WTC11 (cell line): Measurements from ENCODE around the gene P2RY12. TPM values are rescaled to one million over a fixed set of nuclear protein-coding genes. Genes with fewer than 3 reads are reported as not detected.

Experiments
- ATAC-seq: fragments of 200-7000 bp; cut with Tn5 transposase; 2 replicates; pipeline ENCODE4 v1.10.0; 2021; ENCODE audit warnings: mild to moderate bottlenecking, moderate library complexity
- CTCF ChIA-PET: fragments of 300-600 bp; sonication (Branson Sonifier 250); formaldehyde crosslinking; loops from one replicate; lab custom pipeline; 2021; ENCODE audit warnings: antibody characterized with exemption; lab: Charles Lee
- POLR2A ChIA-PET: fragments of 350-600 bp; sonication (Branson Sonifier 250); formaldehyde crosslinking; loops from one replicate; lab custom pipeline; 2021; ENCODE audit warnings: antibody characterized with exemption; lab: Charles Lee
- DNase-seq: peaks from one replicate; pipeline ENCODE4 v3.0.0; 2021; ENCODE audit warnings: low spot score
- H3K27ac Mint-ChIP-seq: 2 replicates; pipeline ENCODE4 v1.8.0; 2021; ENCODE audit warnings: mixed read lengths
- H3K27me3 Mint-ChIP-seq: 2 replicates; pipeline ENCODE4 v1.8.0; 2021; ENCODE audit warnings: low read depth, mild to moderate bottlenecking, moderate library complexity, mixed read lengths
- H3K36me3 Mint-ChIP-seq: 2 replicates; pipeline ENCODE4 v1.8.0; 2021; ENCODE audit warnings: mixed read lengths
- H3K4me1 Mint-ChIP-seq: 2 replicates; pipeline ENCODE4 v1.8.0; 2022; ENCODE audit warnings: mixed read lengths
- H3K4me3 Mint-ChIP-seq: 2 replicates; pipeline ENCODE4 v1.8.0; 2021; ENCODE audit warnings: mild to moderate bottlenecking, moderate library complexity, mixed read lengths
- H3K9me3 Mint-ChIP-seq: 2 replicates; pipeline ENCODE4 v1.8.0; 2021; ENCODE audit warnings: mixed read lengths
- CBFB ChIP-seq: sonication (generic); formaldehyde crosslinking; IDR thresholded peaks from 2 replicates; pipeline ENCODE4 v1.8.1; 2022; ENCODE audit warnings: mild to moderate bottlenecking, low read depth, missing genetic modification reagents
- CREM ChIP-seq: sonication (generic); formaldehyde crosslinking; IDR thresholded peaks from 2 replicates; pipeline ENCODE4 v1.8.1; 2022; ENCODE audit warnings: mild to moderate bottlenecking, missing genetic modification reagents, moderate library complexity
- ETV6 ChIP-seq: sonication (generic); formaldehyde crosslinking; IDR thresholded peaks from 2 replicates; pipeline ENCODE4 v1.8.1; 2022; ENCODE audit warnings: mild to moderate bottlenecking, missing genetic modification reagents
- GRHL2 ChIP-seq: fragments of 250-450 bp; sonication (Bioruptor Pico); IDR thresholded peaks from 2 replicates; pipeline ENCODE4 v1.8.0; 2022; ENCODE audit warnings: mild to moderate bottlenecking, moderate library complexity; ENCODE audit not compliant: insufficient replicate concordance, severe bottlenecking
- HMGA2 ChIP-seq: fragments of 250-450 bp; sonication (Bioruptor Pico); IDR thresholded peaks from 2 replicates; pipeline ENCODE4 v1.4.0; 2021; ENCODE audit warnings: mild to moderate bottlenecking, moderate library complexity
- MXD4 ChIP-seq: fragments of 250-450 bp; sonication (Bioruptor Pico); IDR thresholded peaks from 2 replicates; pipeline ENCODE4 v1.8.0; 2021; ENCODE audit warnings: mild to moderate bottlenecking, moderate library complexity, borderline replicate concordance
- MYBL2 ChIP-seq: sonication (generic); formaldehyde crosslinking; IDR thresholded peaks from 2 replicates; pipeline ENCODE4 v1.8.1; 2023; ENCODE audit warnings: mild to moderate bottlenecking, moderate library complexity, missing genetic modification reagents
- NFE2L1 ChIP-seq: sonication (generic); formaldehyde crosslinking; IDR thresholded peaks from 2 replicates; pipeline ENCODE4 v1.8.1; 2023; ENCODE audit warnings: missing genetic modification reagents
- NR2C2 ChIP-seq: sonication (generic); formaldehyde crosslinking; IDR thresholded peaks from 2 replicates; pipeline ENCODE4 v1.8.0; 2022; ENCODE audit warnings: mild to moderate bottlenecking, missing genetic modification reagents
- RELA ChIP-seq: sonication (generic); formaldehyde crosslinking; IDR thresholded peaks from 2 replicates; pipeline ENCODE4 v1.8.1; 2022; ENCODE audit warnings: missing genetic modification reagents, mild to moderate bottlenecking, borderline replicate concordance
- SMAD3 ChIP-seq: sonication (generic); formaldehyde crosslinking; IDR thresholded peaks from 2 replicates; pipeline ENCODE4 v1.8.0; 2022; ENCODE audit warnings: missing genetic modification reagents, mild to moderate bottlenecking, borderline replicate concordance
- SMAD4 ChIP-seq: sonication (generic); formaldehyde crosslinking; IDR thresholded peaks from 2 replicates; pipeline ENCODE4 v1.8.0; 2022; ENCODE audit warnings: mild to moderate bottlenecking, missing genetic modification reagents
- TCF7 ChIP-seq: sonication (generic); formaldehyde crosslinking; IDR thresholded peaks from 2 replicates; pipeline ENCODE4 v1.8.0; 2022; ENCODE audit warnings: mild to moderate bottlenecking, low read depth, missing genetic modification reagents, moderate library complexity
- TEAD1 ChIP-seq: sonication (generic); formaldehyde crosslinking; IDR thresholded peaks from 2 replicates; pipeline ENCODE4 v1.8.0; 2022; ENCODE audit warnings: mild to moderate bottlenecking, missing genetic modification reagents
- TEAD4 ChIP-seq: sonication (generic); formaldehyde crosslinking; IDR thresholded peaks from 2 replicates; pipeline ENCODE4 v1.8.0; 2022; ENCODE audit warnings: mild to moderate bottlenecking, missing genetic modification reagents
- ZBTB21 ChIP-seq: sonication (generic); formaldehyde crosslinking; IDR thresholded peaks from 2 replicates; pipeline ENCODE4 v1.8.1; 2023; ENCODE audit warnings: mild to moderate bottlenecking, missing genetic modification reagents, borderline replicate concordance
- ZNF138 ChIP-seq: sonication (generic); formaldehyde crosslinking; conservative IDR thresholded peaks from 2 replicates; pipeline ENCODE4 v1.8.1; 2022; ENCODE audit warnings: mild to moderate bottlenecking, moderate library complexity, missing genetic modification reagents
- ZNF317 ChIP-seq: sonication (generic); formaldehyde crosslinking; IDR thresholded peaks from 2 replicates; pipeline ENCODE4 v1.8.1; 2023; ENCODE audit warnings: low read depth, mild to moderate bottlenecking, moderate library complexity, missing genetic modification reagents, borderline replicate concordance
- total RNA-seq: library from RNA; stranded (reverse); gene quantifications from 3 replicates; pipeline ENCODE4 v1.2.3, GENCODE V29; 2021
- TF ChIP-seq, protein P1 (sequence below): sonication (generic); formaldehyde crosslinking; IDR thresholded peaks from 2 replicates; pipeline ENCODE4 v1.8.1; 2023; ENCODE audit warnings: mild to moderate bottlenecking, missing genetic modification reagents
- TF ChIP-seq, protein P2 (sequence below): sonication (generic); formaldehyde crosslinking; IDR thresholded peaks from 2 replicates; pipeline ENCODE4 v1.8.1; 2023; ENCODE audit warnings: mild to moderate bottlenecking, moderate library complexity, missing genetic modification reagents
- TF ChIP-seq, protein P3 (sequence below): fragments of 200-600 bp; IDR thresholded peaks from 2 replicates; pipeline ENCODE4 v1.8.0; 2022; ENCODE audit warnings: antibody characterized with exemption
- TF ChIP-seq, protein P4 (sequence below): fragments of 250-450 bp; sonication (Bioruptor Pico); IDR thresholded peaks from 2 replicates; pipeline ENCODE4 v1.8.0; 2021; ENCODE audit warnings: mild to moderate bottlenecking
- TF ChIP-seq, protein P5 (sequence below): sonication (generic); formaldehyde crosslinking; IDR thresholded peaks from 2 replicates; pipeline ENCODE4 v1.8.1; 2022; ENCODE audit warnings: mild to moderate bottlenecking, missing genetic modification reagents, moderate library complexity, borderline replicate concordance
- TF ChIP-seq, protein P6 (sequence below): sonication (generic); formaldehyde crosslinking; IDR thresholded peaks from 2 replicates; pipeline ENCODE4 v1.8.1; 2022; ENCODE audit warnings: mild to moderate bottlenecking, moderate library complexity, missing genetic modification reagents
- TF ChIP-seq, protein P7 (sequence below): sonication (generic); formaldehyde crosslinking; IDR thresholded peaks from 2 replicates; pipeline ENCODE4 v1.8.0; 2022; ENCODE audit warnings: mild to moderate bottlenecking, missing genetic modification reagents

Gene P2RY12
- total RNA-seq, 1 experiment from 2014 or later: not detected

DNA sequence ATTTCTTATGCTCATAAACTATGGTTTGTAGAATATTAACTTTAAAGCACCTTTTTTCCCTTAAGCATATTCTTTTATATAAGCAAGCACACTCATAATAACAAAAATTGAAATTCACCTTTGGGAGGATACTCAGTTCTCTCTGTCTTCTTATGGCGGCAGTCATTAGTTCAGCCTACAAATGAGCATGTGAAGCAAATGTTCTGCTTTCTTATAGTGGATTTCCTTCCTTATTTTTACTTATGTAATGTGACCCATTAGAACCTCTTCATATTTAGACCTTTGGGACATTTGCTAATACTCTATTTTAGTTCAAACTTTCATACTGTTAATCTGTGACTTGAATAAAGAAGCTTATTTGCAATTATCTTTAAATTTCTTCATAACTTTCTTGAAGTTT lies 55.2 kb downstream of the P2RY12 start, which contains the start of gene P2RY13:
P2RY13 (minus strand) TSS at position 187 of the 400 bp plus-strand sequence; CDS start at position 166, 21 bp downstream.
- no peak for TF ChIP-seq TEAD4 (CRISPR knock-in tag)
- no peak for TF ChIP-seq ZNF138
- no peak for TF ChIP-seq MXD4 (CRISPR knock-in tag)
- no peak for TF ChIP-seq MYBL2
- TF ChIP-seq CBFB: no peak
- TF ChIP-seq HMGA2 (CRISPR knock-in tag): no peak
- TF ChIP-seq, protein P1, sequence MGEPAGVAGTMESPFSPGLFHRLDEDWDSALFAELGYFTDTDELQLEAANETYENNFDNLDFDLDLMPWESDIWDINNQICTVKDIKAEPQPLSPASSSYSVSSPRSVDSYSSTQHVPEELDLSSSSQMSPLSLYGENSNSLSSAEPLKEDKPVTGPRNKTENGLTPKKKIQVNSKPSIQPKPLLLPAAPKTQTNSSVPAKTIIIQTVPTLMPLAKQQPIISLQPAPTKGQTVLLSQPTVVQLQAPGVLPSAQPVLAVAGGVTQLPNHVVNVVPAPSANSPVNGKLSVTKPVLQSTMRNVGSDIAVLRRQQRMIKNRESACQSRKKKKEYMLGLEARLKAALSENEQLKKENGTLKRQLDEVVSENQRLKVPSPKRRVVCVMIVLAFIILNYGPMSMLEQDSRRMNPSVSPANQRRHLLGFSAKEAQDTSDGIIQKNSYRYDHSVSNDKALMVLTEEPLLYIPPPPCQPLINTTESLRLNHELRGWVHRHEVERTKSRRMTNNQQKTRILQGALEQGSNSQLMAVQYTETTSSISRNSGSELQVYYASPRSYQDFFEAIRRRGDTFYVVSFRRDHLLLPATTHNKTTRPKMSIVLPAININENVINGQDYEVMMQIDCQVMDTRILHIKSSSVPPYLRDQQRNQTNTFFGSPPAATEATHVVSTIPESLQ (CRISPR knock-in tag): no peak
- no peak for TF ChIP-seq ETV6 (CRISPR knock-in tag)
- ATAC-seq (no peak), DNase-seq (no peak)
- Mint-ChIP-seq H3K4me3 (no peak within 1 kb of the TSS), H3K27ac (no peak within 1 kb of the TSS), H3K9me3 (no peaks in the 10 kb centered on the region), H3K36me3 (no peaks in the 10 kb centered on the region), H3K4me1 (peaks cover 8% of the 10 kb centered on the region), H3K27me3 (no peaks in the 10 kb centered on the region)
- CTCF ChIA-PET: no interaction called here
- POLR2A ChIA-PET: no interaction called here

DNA sequence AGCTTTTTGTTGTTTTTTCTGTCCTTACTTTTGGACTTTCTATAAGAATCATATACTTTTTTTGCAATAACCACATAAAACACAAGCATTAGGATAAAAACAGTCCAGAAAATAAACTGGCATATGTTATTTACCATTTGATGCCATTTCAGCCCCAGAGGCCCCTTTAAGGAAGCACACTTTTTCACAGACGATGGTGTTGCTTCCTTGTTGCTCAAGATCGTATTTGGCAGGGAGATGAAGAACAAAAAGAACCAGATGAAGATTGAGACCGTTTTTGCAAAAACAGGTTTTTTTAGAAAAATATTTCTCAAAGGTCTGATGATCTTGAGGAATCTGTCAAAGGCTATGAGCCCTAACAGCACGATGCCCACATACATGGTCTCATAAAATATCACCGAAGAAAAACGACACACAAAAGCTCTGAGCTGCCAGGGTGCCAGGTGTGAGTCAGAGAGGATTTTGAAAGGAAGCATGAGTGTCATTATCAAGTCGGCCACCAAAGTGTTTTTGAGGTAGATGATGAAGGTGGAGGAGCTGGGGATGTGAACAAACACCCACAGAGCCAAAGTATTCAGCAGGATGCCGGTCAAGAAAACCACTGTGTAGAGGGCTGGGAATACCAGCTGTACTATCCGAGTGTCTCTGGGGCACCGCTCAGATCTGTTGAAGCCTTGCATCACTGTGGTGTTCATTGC lies 56.1 kb downstream of the P2RY12 start:
- ChIA-PET POLR2A (no interaction called here), CTCF (interaction anchor here (0.7 to 1.7 kb wide), 12 partner anchors 10 to 128 kb away, joined by 3 to 7 read pairs (median 4); partner anchors contain the start of gene GPR87)
- H3K4me3 Mint-ChIP-seq: no peak overlapping the region
- H3K27me3 Mint-ChIP-seq: no peaks in the 10 kb centered on the region
- H3K36me3 Mint-ChIP-seq: no peaks in the 10 kb centered on the region
- DNase-seq: no peak
- H3K4me1 Mint-ChIP-seq: peaks cover 10% of the 10 kb centered on the region
- no peaks in the 10 kb centered on the region for H3K9me3 Mint-ChIP-seq
- H3K27ac Mint-ChIP-seq: no peak overlapping the region
- ATAC-seq: no peak
- TF ChIP-seq, protein P2, sequence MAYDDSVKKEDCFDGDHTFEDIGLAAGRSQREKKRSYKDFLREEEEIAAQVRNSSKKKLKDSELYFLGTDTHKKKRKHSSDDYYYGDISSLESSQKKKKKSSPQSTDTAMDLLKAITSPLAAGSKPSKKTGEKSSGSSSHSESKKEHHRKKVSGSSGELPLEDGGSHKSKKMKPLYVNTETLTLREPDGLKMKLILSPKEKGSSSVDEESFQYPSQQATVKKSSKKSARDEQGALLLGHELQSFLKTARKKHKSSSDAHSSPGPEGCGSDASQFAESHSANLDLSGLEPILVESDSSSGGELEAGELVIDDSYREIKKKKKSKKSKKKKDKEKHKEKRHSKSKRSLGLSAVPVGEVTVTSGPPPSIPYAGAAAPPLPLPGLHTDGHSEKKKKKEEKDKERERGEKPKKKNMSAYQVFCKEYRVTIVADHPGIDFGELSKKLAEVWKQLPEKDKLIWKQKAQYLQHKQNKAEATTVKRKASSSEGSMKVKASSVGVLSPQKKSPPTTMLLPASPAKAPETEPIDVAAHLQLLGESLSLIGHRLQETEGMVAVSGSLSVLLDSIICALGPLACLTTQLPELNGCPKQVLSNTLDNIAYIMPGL: no peak
- TF ChIP-seq, protein P3, sequence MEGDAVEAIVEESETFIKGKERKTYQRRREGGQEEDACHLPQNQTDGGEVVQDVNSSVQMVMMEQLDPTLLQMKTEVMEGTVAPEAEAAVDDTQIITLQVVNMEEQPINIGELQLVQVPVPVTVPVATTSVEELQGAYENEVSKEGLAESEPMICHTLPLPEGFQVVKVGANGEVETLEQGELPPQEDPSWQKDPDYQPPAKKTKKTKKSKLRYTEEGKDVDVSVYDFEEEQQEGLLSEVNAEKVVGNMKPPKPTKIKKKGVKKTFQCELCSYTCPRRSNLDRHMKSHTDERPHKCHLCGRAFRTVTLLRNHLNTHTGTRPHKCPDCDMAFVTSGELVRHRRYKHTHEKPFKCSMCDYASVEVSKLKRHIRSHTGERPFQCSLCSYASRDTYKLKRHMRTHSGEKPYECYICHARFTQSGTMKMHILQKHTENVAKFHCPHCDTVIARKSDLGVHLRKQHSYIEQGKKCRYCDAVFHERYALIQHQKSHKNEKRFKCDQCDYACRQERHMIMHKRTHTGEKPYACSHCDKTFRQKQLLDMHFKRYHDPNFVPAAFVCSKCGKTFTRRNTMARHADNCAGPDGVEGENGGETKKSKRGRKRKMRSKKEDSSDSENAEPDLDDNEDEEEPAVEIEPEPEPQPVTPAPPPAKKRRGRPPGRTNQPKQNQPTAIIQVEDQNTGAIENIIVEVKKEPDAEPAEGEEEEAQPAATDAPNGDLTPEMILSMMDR: no peak
- no peak for TF ChIP-seq TEAD1
- TF ChIP-seq NR2C2 (CRISPR knock-in tag): no peak
- TF ChIP-seq GRHL2 (CRISPR knock-in tag): no peak
- TF ChIP-seq, protein P4, sequence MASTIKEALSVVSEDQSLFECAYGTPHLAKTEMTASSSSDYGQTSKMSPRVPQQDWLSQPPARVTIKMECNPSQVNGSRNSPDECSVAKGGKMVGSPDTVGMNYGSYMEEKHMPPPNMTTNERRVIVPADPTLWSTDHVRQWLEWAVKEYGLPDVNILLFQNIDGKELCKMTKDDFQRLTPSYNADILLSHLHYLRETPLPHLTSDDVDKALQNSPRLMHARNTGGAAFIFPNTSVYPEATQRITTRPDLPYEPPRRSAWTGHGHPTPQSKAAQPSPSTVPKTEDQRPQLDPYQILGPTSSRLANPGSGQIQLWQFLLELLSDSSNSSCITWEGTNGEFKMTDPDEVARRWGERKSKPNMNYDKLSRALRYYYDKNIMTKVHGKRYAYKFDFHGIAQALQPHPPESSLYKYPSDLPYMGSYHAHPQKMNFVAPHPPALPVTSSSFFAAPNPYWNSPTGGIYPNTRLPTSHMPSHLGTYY (CRISPR knock-in tag): no peak
- TF ChIP-seq, protein P5, sequence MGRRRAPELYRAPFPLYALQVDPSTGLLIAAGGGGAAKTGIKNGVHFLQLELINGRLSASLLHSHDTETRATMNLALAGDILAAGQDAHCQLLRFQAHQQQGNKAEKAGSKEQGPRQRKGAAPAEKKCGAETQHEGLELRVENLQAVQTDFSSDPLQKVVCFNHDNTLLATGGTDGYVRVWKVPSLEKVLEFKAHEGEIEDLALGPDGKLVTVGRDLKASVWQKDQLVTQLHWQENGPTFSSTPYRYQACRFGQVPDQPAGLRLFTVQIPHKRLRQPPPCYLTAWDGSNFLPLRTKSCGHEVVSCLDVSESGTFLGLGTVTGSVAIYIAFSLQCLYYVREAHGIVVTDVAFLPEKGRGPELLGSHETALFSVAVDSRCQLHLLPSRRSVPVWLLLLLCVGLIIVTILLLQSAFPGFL: no peak
- no peak for TF ChIP-seq ETV6 (CRISPR knock-in tag)
- TF ChIP-seq NFE2L1 (CRISPR knock-in tag): no peak
- no peak for TF ChIP-seq TCF7
- TF ChIP-seq, protein P6, sequence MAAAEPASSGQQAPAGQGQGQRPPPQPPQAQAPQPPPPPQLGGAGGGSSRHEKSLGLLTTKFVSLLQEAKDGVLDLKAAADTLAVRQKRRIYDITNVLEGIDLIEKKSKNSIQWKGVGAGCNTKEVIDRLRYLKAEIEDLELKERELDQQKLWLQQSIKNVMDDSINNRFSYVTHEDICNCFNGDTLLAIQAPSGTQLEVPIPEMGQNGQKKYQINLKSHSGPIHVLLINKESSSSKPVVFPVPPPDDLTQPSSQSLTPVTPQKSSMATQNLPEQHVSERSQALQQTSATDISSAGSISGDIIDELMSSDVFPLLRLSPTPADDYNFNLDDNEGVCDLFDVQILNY (CRISPR knock-in tag): no peak
- TF ChIP-seq RELA (CRISPR knock-in tag): no peak
- no peak for TF ChIP-seq SMAD4
- no peak for TF ChIP-seq ZBTB21 (CRISPR knock-in tag)
- TF ChIP-seq CREM (CRISPR knock-in tag): no peak
- TF ChIP-seq, protein P7, sequence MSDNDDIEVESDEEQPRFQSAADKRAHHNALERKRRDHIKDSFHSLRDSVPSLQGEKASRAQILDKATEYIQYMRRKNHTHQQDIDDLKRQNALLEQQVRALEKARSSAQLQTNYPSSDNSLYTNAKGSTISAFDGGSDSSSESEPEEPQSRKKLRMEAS (CRISPR knock-in tag): no peak
- TF ChIP-seq SMAD3 (CRISPR knock-in tag): no peak
- no peak for TF ChIP-seq ZNF317 (CRISPR knock-in tag)
